DND-41 (cell line): ENCODE measurements around the gene SH3RF3.

Source experiments
- ATAC-seq: fragments of 200-7000 bp; cut with Tn5 transposase; 3 replicates; pipeline ENCODE4 v1.9.1; 2021; ENCODE audit warnings: low read depth; ENCODE audit not compliant: insufficient read depth
- DNase-seq: peaks from one replicate; pipeline ENCODE4 v3.0.0-alpha.2; 2020
- H2AFZ ChIP-seq: 2 replicates; pipeline ENCODE4 v1.6.0; 2012; ENCODE audit warnings: low read depth, low read length
- H3K27ac ChIP-seq: 2 replicates; pipeline ENCODE4 v1.5.1; 2012; ENCODE audit warnings: low read length, inconsistent platforms
- H3K27me3 ChIP-seq: fragments of 200-600 bp; sonication (generic); 2 replicates; pipeline ENCODE4 v1.6.0; 2012; ENCODE audit warnings: low read length, mild to moderate bottlenecking, inconsistent platforms; ENCODE audit not compliant: insufficient read depth, poor library complexity
- H3K36me3 ChIP-seq: 2 replicates; pipeline ENCODE4 v1.5.1; 2012; ENCODE audit warnings: low read length, inconsistent platforms; ENCODE audit not compliant: insufficient read depth
- H3K4me1 ChIP-seq: 2 replicates; pipeline ENCODE4 v1.5.1; 2012; ENCODE audit warnings: mild to moderate bottlenecking, low read length; ENCODE audit not compliant: insufficient read depth
- H3K4me2 ChIP-seq: 2 replicates; pipeline ENCODE4 v1.6.0; 2012; ENCODE audit warnings: mild to moderate bottlenecking, moderate library complexity, low read length, inconsistent platforms; ENCODE audit not compliant: insufficient read depth
- H3K4me3 ChIP-seq, 2 experiments: fragments of 200-600 bp in 1 of 2; shearing (Covaris generic) in 1 of 2; 2 replicates each; pipeline ENCODE4 v1.5.1; 2012 to 2016; ENCODE audit warnings: inconsistent platforms in 2 of 2, low read length in 2 of 2, mild to moderate bottlenecking in 2 of 2, low read depth in 1 of 2, moderate library complexity in 1 of 2
- H3K79me2 ChIP-seq: 2 replicates; pipeline ENCODE4 v1.6.0; 2012; ENCODE audit warnings: low read length, inconsistent platforms; ENCODE audit not compliant: insufficient read depth
- H3K9ac ChIP-seq: 2 replicates; pipeline ENCODE4 v1.6.0; 2012; ENCODE audit warnings: low read depth, mild to moderate bottlenecking, inconsistent platforms, low read length, moderate library complexity
- H3K9me3 ChIP-seq: 2 replicates; pipeline ENCODE4 v1.5.1; 2012; ENCODE audit warnings: low read length, moderate library complexity, mild to moderate bottlenecking, inconsistent platforms; ENCODE audit not compliant: insufficient read depth, severe bottlenecking
- H4K20me1 ChIP-seq: 2 replicates; pipeline ENCODE4 v1.6.0; 2012; ENCODE audit warnings: low read length; ENCODE audit not compliant: insufficient read depth
- EZH2 ChIP-seq: IDR thresholded peaks from 3 replicates; pipeline ENCODE4 v1.6.1; 2012; ENCODE audit warnings: borderline replicate concordance, low read depth, mild to moderate bottlenecking, moderate library complexity, low read length, inconsistent platforms; ENCODE audit not compliant: severe bottlenecking
- TF ChIP-seq, protein P1 (sequence below): IDR thresholded peaks from 2 replicates; pipeline ENCODE4 v1.5.1; 2012; ENCODE audit warnings: borderline replicate concordance, low read length, moderate library complexity, mild to moderate bottlenecking; ENCODE audit not compliant: poor library complexity, severe bottlenecking; ENCODE audit errors: extremely low read depth

The SH3RF3 gene

DNA sequence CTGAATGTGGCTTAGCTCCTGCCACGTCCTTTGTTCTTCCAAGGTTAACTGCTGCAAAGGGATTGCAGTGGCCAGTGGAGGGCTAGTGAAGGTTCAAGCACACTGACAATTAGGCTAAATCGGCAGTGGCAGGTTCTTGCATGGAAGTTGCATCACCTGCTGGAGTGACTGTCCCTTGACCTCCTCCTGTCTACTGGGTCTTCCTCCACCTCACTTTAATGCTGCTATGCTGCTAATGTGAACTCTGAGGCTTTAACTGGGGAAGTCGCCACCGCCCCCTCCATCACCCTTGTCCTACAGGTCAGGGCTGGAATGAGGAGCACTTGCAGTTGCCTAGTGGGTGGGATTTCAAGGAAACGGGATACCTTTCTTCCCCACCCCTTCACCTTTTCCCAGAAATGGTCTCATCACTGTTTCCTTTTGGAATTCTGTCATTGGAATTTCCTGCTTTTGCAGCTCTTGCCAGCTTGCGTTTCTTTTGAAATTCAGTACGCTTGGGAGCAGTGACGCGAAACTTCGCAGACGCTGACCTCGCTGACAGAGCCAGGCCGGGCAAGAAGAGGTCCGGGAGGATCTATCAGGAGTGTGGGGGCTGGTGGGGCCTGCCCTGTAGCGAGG is 150.3 kb downstream of the SH3RF3 start:
- TF ChIP-seq EZH2: no peak
- TF ChIP-seq, protein P1, sequence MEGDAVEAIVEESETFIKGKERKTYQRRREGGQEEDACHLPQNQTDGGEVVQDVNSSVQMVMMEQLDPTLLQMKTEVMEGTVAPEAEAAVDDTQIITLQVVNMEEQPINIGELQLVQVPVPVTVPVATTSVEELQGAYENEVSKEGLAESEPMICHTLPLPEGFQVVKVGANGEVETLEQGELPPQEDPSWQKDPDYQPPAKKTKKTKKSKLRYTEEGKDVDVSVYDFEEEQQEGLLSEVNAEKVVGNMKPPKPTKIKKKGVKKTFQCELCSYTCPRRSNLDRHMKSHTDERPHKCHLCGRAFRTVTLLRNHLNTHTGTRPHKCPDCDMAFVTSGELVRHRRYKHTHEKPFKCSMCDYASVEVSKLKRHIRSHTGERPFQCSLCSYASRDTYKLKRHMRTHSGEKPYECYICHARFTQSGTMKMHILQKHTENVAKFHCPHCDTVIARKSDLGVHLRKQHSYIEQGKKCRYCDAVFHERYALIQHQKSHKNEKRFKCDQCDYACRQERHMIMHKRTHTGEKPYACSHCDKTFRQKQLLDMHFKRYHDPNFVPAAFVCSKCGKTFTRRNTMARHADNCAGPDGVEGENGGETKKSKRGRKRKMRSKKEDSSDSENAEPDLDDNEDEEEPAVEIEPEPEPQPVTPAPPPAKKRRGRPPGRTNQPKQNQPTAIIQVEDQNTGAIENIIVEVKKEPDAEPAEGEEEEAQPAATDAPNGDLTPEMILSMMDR: no peak
- Histone ChIP-seq H3K9ac (no peak overlapping the region), H3K27ac (no peak overlapping the region), H3K4me2 (no peak overlapping the region), H3K27me3 (peaks cover 10% of the 10 kb centered on the region), H4K20me1 (0 out of 2 replicates have a peak, but pooled peaks cover 5% of the 10 kb centered on the region), H3K9me3 (no peaks in the 10 kb centered on the region), H3K4me1 (no peaks in the 10 kb centered on the region), H3K79me2 (no peaks in the 10 kb centered on the region), H3K4me3 (no peak overlapping the region), H2AFZ (no peak overlapping the region), H3K36me3 (no peaks in the 10 kb centered on the region)
- DNase-seq: no peak
- no peak for ATAC-seq

DNA sequence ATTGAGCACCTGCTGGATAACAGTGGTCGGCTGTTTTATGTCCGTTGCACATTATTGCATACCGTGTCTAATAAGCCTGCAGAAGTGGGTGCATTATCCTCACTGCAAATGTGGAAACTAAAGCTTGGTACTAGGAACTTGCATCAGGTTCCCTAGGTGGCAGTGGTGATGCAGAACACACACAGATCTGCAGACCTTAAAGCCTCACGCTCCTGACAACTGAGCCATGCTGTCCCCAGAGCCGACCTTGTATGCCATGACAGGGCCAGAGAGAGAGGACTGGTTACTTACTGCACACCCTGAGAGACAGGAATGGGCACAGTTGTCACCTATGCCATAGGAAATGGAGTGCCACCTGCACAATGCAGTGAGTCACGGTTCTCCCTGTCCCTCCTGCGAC is 151.8 kb downstream of the SH3RF3 start:
- no peak for ATAC-seq
- H4K20me1 ChIP-seq: peaks cover 11% of the 10 kb centered on the region; the same call in 1 of the 2 replicates
- H3K4me1 ChIP-seq: no peaks in the 10 kb centered on the region
- no peak overlapping the region for H3K27ac ChIP-seq
- peaks cover 16% of the 10 kb centered on the region for H3K27me3 ChIP-seq
- no peaks in the 10 kb centered on the region for H3K9me3 ChIP-seq
- H3K4me2 ChIP-seq: no peak overlapping the region
- DNase-seq: no peak
- no peak overlapping the region for H3K4me3 ChIP-seq
- H3K79me2 ChIP-seq: no peaks in the 10 kb centered on the region
- H3K36me3 ChIP-seq: no peaks in the 10 kb centered on the region
- TF ChIP-seq, protein P1: peak; percentile 19
- TF ChIP-seq EZH2: no peak
- H2AFZ ChIP-seq: no peak overlapping the region
- no peak overlapping the region for H3K9ac ChIP-seq

DNA sequence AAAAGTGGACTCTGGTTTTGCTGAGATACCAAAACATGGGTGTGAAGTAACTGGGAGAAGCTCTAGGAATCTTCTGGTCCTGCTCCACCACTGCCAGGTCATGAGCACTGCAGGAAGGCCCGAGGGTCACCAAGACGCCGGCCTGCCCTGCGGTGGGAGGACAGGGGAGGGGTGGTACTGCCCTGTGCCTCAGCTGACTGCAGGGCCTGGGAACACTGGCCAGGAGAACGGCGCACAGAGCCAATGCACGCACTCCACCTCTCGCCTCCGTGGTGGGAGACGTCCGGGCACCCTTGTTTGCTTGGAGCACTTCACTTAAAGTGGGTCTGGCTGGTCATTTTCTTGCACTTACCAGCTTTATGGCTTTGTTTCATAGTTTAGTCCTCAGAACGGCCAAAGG is 153.4 kb downstream of the SH3RF3 start:
- Histone ChIP-seq H3K4me2 (no peak overlapping the region), H3K27me3 (peaks cover 23% of the 10 kb centered on the region), H4K20me1 (peaks cover 11% of the 10 kb centered on the region; the same call in 1 of the 2 replicates), H3K4me1 (no peaks in the 10 kb centered on the region), H3K9ac (no peak overlapping the region), H3K27ac (no peak overlapping the region), H3K4me3 (no peak overlapping the region), H3K79me2 (no peaks in the 10 kb centered on the region), H3K36me3 (no peaks in the 10 kb centered on the region), H3K9me3 (no peaks in the 10 kb centered on the region), H2AFZ (no peak overlapping the region)
- no peak for TF ChIP-seq EZH2
- TF ChIP-seq, protein P1: no peak
- DNase-seq (no peak), ATAC-seq (no peak)
